ENCODE results near the gene RFX3.

- TF ChIP-seq REST (IDR thresholded peaks at IDR 0.05; ENCODE audit: low read depth): no peak
- TF ChIP-seq USF1 (IDR thresholded peaks at IDR 0.05): no peak
- no peak for TF ChIP-seq EGR1 (IDR thresholded peaks at IDR 0.05)
- no peak for TF ChIP-seq EP300 (IDR thresholded peaks at IDR 0.05; ENCODE audit: borderline replicate concordance)
- TF ChIP-seq ZBTB7A (IDR thresholded peaks at IDR 0.05; ENCODE audit: low read depth): no peak
- no peak for TF ChIP-seq TAF1 (IDR thresholded peaks at IDR 0.05; ENCODE audit: low read depth)
- no peak for TF ChIP-seq FOXM1 (IDR thresholded peaks at IDR 0.05; ENCODE audit: borderline replicate concordance, low read depth)
- TF ChIP-seq MAX (IDR thresholded peaks at IDR 0.05): no peak
- TF ChIP-seq TEAD4 (IDR thresholded peaks at IDR 0.05): no peak
- TF ChIP-seq RAD21 (IDR thresholded peaks at IDR 0.05; ENCODE audit: low read depth): no peak
These were observed 15.4 kb upstream of the RFX3 start for GRCh38 chr9:3541206-3541605.

Measured in Ishikawa (cell line).